Effector memory CD4-positive, alpha-beta T cell (primary cell): ENCODE results near the gene GAS5.
"Not testable (repeated sequence)": the region's sequence is repeated elsewhere in the genome, so short reads cannot be mapped to it uniquely, and the experiment has no call there.

Experiments used
- DNase-seq, 3 donors: peaks; one replicate each; pipeline ENCODE4 v3.0.0-alpha.2; 2020
- H3K27ac ChIP-seq: 2 replicates; pipeline ENCODE4 v1.7.0; 2013; ENCODE audit warnings: mild to moderate bottlenecking, low read length, moderate library complexity; ENCODE audit not compliant: insufficient read depth, poor library complexity, severe bottlenecking
- H3K27me3 ChIP-seq: replicated peaks from 2 replicates; pipeline ENCODE4 v1.7.0; 2013; ENCODE audit warnings: mild to moderate bottlenecking, low read length; ENCODE audit not compliant: insufficient read depth, control insufficient read depth, poor library complexity, severe bottlenecking
- H3K36me3 ChIP-seq: 2 replicates; pipeline ENCODE4 v1.7.0; 2013; ENCODE audit warnings: mild to moderate bottlenecking, low read length, moderate library complexity; ENCODE audit not compliant: control insufficient read depth, insufficient read depth
- H3K4me1 ChIP-seq: 2 replicates; pipeline ENCODE4 v1.7.0; 2013; ENCODE audit warnings: low read length, mild to moderate bottlenecking; ENCODE audit not compliant: control insufficient read depth, insufficient read depth, poor library complexity, severe bottlenecking
- H3K4me3 ChIP-seq: 2 replicates; pipeline ENCODE4 v1.7.0; 2013; ENCODE audit warnings: low read length, low read depth, mild to moderate bottlenecking; ENCODE audit not compliant: insufficient read depth, poor library complexity, severe bottlenecking
- H3K9me3 ChIP-seq: 2 replicates; pipeline ENCODE4 v1.7.0; 2013; ENCODE audit warnings: mild to moderate bottlenecking, low read length, moderate library complexity; ENCODE audit not compliant: control insufficient read depth

Gene GAS5

GRCh38 chr1:173863224-173864161 is 4.3 kb downstream of the GAS5 start:
- H3K27ac ChIP-seq: peak overlapping the region; percentile 47

DNA sequence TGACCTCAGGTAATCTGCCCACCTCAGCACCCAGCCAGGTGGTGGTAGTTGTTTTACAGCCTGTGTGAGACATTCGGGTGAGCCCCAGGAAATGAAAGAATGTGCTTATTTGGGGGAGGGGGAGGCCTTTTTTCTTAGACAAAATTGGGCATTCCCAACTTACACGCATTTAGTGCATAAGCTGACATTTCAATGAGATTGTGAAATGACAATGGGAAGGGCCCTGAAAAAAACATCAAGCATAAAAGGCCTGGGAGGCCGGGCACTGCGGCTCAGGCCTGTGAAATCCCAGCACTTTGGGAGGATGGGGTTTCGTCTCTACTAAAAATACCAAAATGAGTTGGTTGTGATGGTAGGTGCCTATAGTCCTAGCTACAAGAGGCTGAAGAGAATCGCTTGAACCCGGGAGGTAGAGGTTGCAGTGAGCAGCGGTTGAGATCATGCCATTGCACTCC is 5.0 kb downstream of the GAS5 start:
- Histone ChIP-seq H3K4me3 (no peak overlapping the region), H3K27me3 (no peaks in the 10 kb centered on the region), H3K36me3 (peaks cover 42% of the 10 kb centered on the region), H3K9me3 (no peaks in the 10 kb centered on the region), H3K27ac (no peak overlapping the region), H3K4me1 (peaks cover 25% of the 10 kb centered on the region)
- no peak for DNase-seq

More at GRCh38 chr1:173863224-173864161, 4.3 kb downstream of the GAS5 start:
- Histone ChIP-seq H3K36me3 (peaks cover 38% of the 10 kb centered on the region), H3K9me3 (no peaks in the 10 kb centered on the region), H3K4me1 (peaks cover 25% of the 10 kb centered on the region), H3K4me3 (no peak overlapping the region), H3K27me3 (no peaks in the 10 kb centered on the region)
- DNase-seq: no peak

GRCh38 chr1:173862146-173862768 is 5.5 kb downstream of the GAS5 start:
- Histone ChIP-seq H3K36me3 (peaks cover 42% of the 10 kb centered on the region), H3K4me1 (peaks cover 25% of the 10 kb centered on the region)

DNA sequence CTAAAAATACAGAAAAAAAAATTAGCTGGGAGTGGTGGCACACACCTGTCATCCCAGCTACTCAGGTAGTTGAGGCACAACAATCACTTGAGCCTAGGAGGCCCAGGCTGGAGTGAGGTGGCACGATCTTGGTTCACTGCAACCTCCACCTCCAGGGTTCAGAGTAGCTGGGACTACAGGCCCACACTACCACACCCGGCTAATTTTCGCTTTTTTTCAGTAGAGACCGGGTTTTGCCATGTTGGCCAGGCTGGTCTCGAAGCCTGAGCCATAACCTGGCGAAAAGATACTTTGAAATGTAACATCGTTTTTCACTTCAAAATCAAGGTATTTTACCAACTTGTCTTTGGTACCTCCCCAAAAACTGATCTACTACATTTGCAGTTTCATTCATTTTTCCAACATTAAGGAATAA is 6.1 kb downstream of the GAS5 start:
- no peaks in the 10 kb centered on the region for H3K9me3 ChIP-seq
- no peak overlapping the region for H3K4me3 ChIP-seq
- peaks cover 42% of the 10 kb centered on the region for H3K36me3 ChIP-seq
- no peak for DNase-seq
- H3K27ac ChIP-seq: no peak overlapping the region
- peaks cover 22% of the 10 kb centered on the region for H3K4me1 ChIP-seq
- H3K27me3 ChIP-seq: no peaks in the 10 kb centered on the region

More at GRCh38 chr1:173862146-173862768, 5.5 kb downstream of the GAS5 start:
- H3K4me3 ChIP-seq, H3K9me3 ChIP-seq, DNase-seq, H3K27me3 ChIP-seq, H3K27ac ChIP-seq: not testable (repeated sequence)

DNA sequence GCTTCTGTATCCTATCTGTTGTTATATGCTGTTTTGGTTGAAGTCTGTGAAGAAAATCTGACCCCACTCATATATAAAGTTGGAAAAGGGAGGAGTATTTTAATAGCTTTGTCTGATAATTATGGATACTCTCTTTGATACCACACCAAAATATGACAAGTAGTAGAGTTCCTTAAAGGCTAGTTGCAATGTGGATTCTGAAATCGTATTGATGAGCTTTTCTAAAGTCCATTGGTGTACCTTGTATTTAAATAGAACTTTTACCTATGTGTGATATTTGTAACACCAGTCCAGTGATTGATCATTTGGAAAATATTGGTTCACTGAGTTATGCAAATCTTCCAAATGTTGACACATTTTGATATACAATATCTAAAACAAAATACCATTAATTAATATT is 7.7 kb downstream of the GAS5 start:
- Histone ChIP-seq H3K36me3 (peaks cover 34% of the 10 kb centered on the region), H3K4me1 (peaks cover 6% of the 10 kb centered on the region), H3K27me3 (no peaks in the 10 kb centered on the region), H3K4me3 (no peak overlapping the region), H3K27ac (no peak overlapping the region), H3K9me3 (no peaks in the 10 kb centered on the region)
- DNase-seq: no peak

- H3K4me1 ChIP-seq, H3K27me3 ChIP-seq, H3K4me3 ChIP-seq, DNase-seq, H3K27ac ChIP-seq, H3K9me3 ChIP-seq: not testable (repeated sequence)
- peaks cover 31% of the 10 kb centered on the region for H3K36me3 ChIP-seq
Observed at GRCh38 chr1:173859547-173859946, 8.2 kb downstream of the GAS5 start.

GRCh38 chr1:173857363-173857917 is 10.3 kb downstream of the GAS5 start:
- no peaks in the 10 kb centered on the region for H3K27me3 ChIP-seq
- peaks cover 25% of the 10 kb centered on the region for H3K36me3 ChIP-seq
- DNase-seq: no peak
- no peak overlapping the region for H3K4me3 ChIP-seq
- no peak overlapping the region for H3K27ac ChIP-seq
- H3K9me3 ChIP-seq: no peaks in the 10 kb centered on the region
- H3K4me1 ChIP-seq: no peaks in the 10 kb centered on the region

GRCh38 chr1:173856903-173857302 is 10.9 kb downstream of the GAS5 start:
- H3K27ac ChIP-seq: no peak overlapping the region
- DNase-seq: no peak
- peaks cover 26% of the 10 kb centered on the region for H3K36me3 ChIP-seq
- no peaks in the 10 kb centered on the region for H3K9me3 ChIP-seq
- H3K4me1 ChIP-seq: no peaks in the 10 kb centered on the region
- H3K27me3 ChIP-seq: no peaks in the 10 kb centered on the region
- no peak overlapping the region for H3K4me3 ChIP-seq

DNA sequence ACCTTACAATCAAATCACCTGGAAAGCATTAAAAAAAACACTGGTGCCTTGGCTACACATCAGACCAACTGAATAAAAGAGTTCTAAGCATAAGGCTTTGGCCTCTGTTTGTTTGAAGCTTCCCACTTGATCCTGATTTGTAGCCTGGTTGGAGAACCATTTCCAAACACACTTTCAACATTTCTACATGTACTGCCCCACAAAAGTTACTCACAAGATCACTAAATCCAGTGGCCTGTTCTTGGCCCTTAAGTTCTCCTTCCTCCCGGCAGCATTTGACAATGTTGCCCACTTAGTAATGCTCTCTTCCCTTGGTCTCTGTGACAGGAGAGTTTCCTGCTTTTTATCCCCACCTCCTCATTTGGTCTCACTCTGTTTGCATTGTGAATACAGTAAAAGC is 11.8 kb downstream of the GAS5 start:
- Histone ChIP-seq H3K27ac (no peak overlapping the region), H3K36me3 (peaks cover 29% of the 10 kb centered on the region), H3K9me3 (no peaks in the 10 kb centered on the region), H3K4me1 (no peaks in the 10 kb centered on the region), H3K4me3 (no peak overlapping the region), H3K27me3 (no peaks in the 10 kb centered on the region)
- no peak for DNase-seq

DNA sequence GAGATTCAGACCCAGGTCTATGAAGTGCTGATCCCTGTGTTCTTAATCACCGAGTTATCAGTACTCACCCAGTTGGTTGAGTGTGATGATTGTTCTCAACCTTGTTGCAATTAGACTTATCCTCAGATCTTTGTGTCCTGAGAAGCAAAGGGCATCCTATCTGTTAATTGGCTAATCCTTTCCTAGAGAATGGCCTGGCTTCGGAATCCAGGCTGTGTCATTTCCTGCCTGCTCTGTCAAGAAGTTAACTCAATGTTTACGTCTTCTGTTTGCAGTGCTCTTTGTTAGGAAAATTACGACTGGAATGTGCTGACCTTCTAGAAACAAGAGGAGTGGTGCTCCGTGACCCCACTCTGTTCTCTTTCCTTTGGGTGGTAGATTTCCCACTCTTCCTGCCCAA is 14.7 kb downstream of the GAS5 start:
- Histone ChIP-seq H3K27me3 (no peaks in the 10 kb centered on the region), H3K36me3 (peaks cover 28% of the 10 kb centered on the region), H3K9me3 (no peaks in the 10 kb centered on the region), H3K4me3 (no peak overlapping the region), H3K4me1 (no peaks in the 10 kb centered on the region), H3K27ac (no peak overlapping the region)
- DNase-seq: no peak
